MM.1S (cell line): ENCODE measurements around the gene GJA4.
"Not testable (repeated sequence)": the region's sequence is repeated elsewhere in the genome, so short reads cannot be mapped to it uniquely, and the experiment has no call there.

Source experiments
- EZH2 ChIP-seq: fragments of 300-600 bp; sonication (generic); optimal IDR thresholded peaks from 2 replicates; pipeline ENCODE3; 2017; ENCODE audit warnings: low read depth, mild to moderate bottlenecking, antibody characterized with exemption, low read length, mixed read lengths
- TF ChIP-seq, protein P1 (sequence below): fragments of 300-600 bp; sonication (generic); IDR thresholded peaks from 2 replicates; pipeline ENCODE4 v1.5.1; 2016; ENCODE audit warnings: antibody characterized with exemption, low read length, mixed read lengths

DNA sequence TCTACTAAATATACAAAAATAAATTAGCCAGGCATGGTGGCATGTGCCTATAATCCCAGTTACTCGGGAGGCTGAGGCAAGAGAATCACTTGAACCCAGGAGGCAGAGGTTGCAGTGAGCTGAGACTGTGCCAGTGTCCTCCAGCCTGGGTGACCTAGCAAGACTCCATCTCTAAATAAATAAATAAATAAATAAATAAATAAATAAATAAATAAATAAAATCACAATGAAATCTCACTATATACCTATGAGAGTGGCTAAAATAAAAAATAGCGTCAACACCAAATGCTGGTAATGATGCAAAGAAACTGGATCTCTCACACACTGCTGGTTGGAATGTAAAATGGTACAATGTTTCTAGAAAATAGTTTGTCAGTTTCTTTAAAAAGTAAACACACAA, 26.1 kb downstream of the GJA4 start:
- not testable (repeated sequence) for TF ChIP-seq EZH2
- TF ChIP-seq, protein P1, sequence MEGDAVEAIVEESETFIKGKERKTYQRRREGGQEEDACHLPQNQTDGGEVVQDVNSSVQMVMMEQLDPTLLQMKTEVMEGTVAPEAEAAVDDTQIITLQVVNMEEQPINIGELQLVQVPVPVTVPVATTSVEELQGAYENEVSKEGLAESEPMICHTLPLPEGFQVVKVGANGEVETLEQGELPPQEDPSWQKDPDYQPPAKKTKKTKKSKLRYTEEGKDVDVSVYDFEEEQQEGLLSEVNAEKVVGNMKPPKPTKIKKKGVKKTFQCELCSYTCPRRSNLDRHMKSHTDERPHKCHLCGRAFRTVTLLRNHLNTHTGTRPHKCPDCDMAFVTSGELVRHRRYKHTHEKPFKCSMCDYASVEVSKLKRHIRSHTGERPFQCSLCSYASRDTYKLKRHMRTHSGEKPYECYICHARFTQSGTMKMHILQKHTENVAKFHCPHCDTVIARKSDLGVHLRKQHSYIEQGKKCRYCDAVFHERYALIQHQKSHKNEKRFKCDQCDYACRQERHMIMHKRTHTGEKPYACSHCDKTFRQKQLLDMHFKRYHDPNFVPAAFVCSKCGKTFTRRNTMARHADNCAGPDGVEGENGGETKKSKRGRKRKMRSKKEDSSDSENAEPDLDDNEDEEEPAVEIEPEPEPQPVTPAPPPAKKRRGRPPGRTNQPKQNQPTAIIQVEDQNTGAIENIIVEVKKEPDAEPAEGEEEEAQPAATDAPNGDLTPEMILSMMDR: not testable (repeated sequence)
